Smooth muscle cell (in vitro differentiated cells): ENCODE results near the gene ALDH1L2. TPM values are rescaled to one million over a fixed set of nuclear protein-coding genes. Genes with fewer than 3 reads are reported as not detected.

Source experiments
- DNase-seq: peaks from one replicate; lab custom pipeline; 2025; ENCODE audit not compliant: unreplicated experiment; lab: John Stamatoyannopoulos, UW
- H2AFZ ChIP-seq: fragments of 200-600 bp; sonication (generic); 2 replicates; pipeline ENCODE4 v1.6.0; 2016; ENCODE audit warnings: antibody characterized with exemption, low read depth, mild to moderate bottlenecking
- H3F3A ChIP-seq: fragments of 200-600 bp; sonication (generic); 2 replicates; pipeline ENCODE4 v1.6.0; 2017; ENCODE audit warnings: antibody characterized with exemption, low read depth
- H3K27ac ChIP-seq: fragments of 200-600 bp; sonication (generic); 2 replicates; pipeline ENCODE4 v1.5.1; 2016; ENCODE audit warnings: low read depth, mild to moderate bottlenecking
- H3K27me3 ChIP-seq: fragments of 200-600 bp; sonication (generic); 2 replicates; pipeline ENCODE4 v1.6.1; 2016; ENCODE audit warnings: low read depth, mild to moderate bottlenecking
- H3K36me3 ChIP-seq: fragments of 200-600 bp; sonication (generic); 2 replicates; pipeline ENCODE4 v1.5.1; 2016; ENCODE audit warnings: low read depth
- H3K4me1 ChIP-seq: fragments of 200-600 bp; sonication (generic); 2 replicates; pipeline ENCODE4 v1.5.1; 2016; ENCODE audit warnings: low read depth
- H3K4me2 ChIP-seq: fragments of 200-600 bp; sonication (generic); 2 replicates; pipeline ENCODE4 v1.6.0; 2016; ENCODE audit warnings: mild to moderate bottlenecking
- H3K4me3 ChIP-seq: fragments of 200-600 bp; sonication (generic); 2 replicates; pipeline ENCODE4 v1.5.1; 2016; ENCODE audit warnings: mild to moderate bottlenecking
- H3K79me2 ChIP-seq: fragments of 200-600 bp; sonication (generic); 2 replicates; pipeline ENCODE4 v1.6.0; 2016; ENCODE audit warnings: low read depth, mild to moderate bottlenecking
- H3K9ac ChIP-seq: fragments of 200-600 bp; sonication (generic); 2 replicates; pipeline ENCODE4 v1.6.0; 2016; ENCODE audit warnings: low read depth
- H3K9me3 ChIP-seq: fragments of 200-600 bp; sonication (generic); replicated peaks from 2 replicates; pipeline ENCODE4 v1.5.1; 2016; ENCODE audit warnings: low read depth
- H4K20me1 ChIP-seq: fragments of 200-600 bp; sonication (generic); 2 replicates; pipeline ENCODE4 v1.6.0; 2016; ENCODE audit warnings: low read depth
- CTCF ChIP-seq: fragments of 200-600 bp; sonication (generic); IDR thresholded peaks from 2 replicates; pipeline ENCODE4 v1.5.1; 2017; ENCODE audit warnings: borderline replicate concordance, mild to moderate bottlenecking, antibody characterized with exemption; ENCODE audit not compliant: insufficient read depth, poor library complexity, severe bottlenecking
- WGBS: methylation state at CpG from one replicate; pipeline ENCODE4 v1.1.7; 2016; ENCODE audit warnings: low lambda C conversion rate; 5-methylcytosine and 5-hydroxymethylcytosine counted together
- polyA plus RNA-seq: library from polyadenylated mRNA; unstranded; fragments of >200 nt; fragmentation: Nextera tagmentation; extraction: Ambion mirVana; gene quantifications from 2 replicates; pipeline ENCODE4 v1.2.1, GENCODE V29; 2016
- total RNA-seq: library from RNA; depleted of rRNA; stranded (reverse); fragments of >200 nt; gene quantifications from 2 replicates; pipeline ENCODE4 v1.2.3, GENCODE V29; 2014

The ALDH1L2 gene
- total and polyA plus RNA-seq, 2 experiments from 2014 or later: 25.3 to 28.1 TPM

GRCh38 chr12:105033851-105034250 is 50.4 kb downstream of the ALDH1L2 start:
- H3K9ac ChIP-seq: no peak overlapping the region
- no peak for TF ChIP-seq CTCF
- DNase-seq: no peak
- H3F3A ChIP-seq: peaks cover 3% of the 10 kb centered on the region
- WGBS: 97% methylated on average over 2 of the region's 2 CpGs
- H3K9me3 ChIP-seq: no peaks in the 10 kb centered on the region
- H3K4me2 ChIP-seq: no peak overlapping the region
- H4K20me1 ChIP-seq: no peaks in the 10 kb centered on the region
- no peaks in the 10 kb centered on the region for H3K4me1 ChIP-seq
- H3K4me3 ChIP-seq: no peak overlapping the region
- H3K79me2 ChIP-seq: no peaks in the 10 kb centered on the region
- peaks cover 65% of the 10 kb centered on the region for H3K36me3 ChIP-seq
- no peak overlapping the region for H2AFZ ChIP-seq
- no peak overlapping the region for H3K27ac ChIP-seq
- H3K27me3 ChIP-seq: no peaks in the 10 kb centered on the region

GRCh38 chr12:105032703-105033357 is 51.4 kb downstream of the ALDH1L2 start:
- Histone ChIP-seq H3K9me3 (no peaks in the 10 kb centered on the region), H3K27me3 (no peaks in the 10 kb centered on the region), H3K4me1 (no peaks in the 10 kb centered on the region), H2AFZ (no peak overlapping the region), H3K79me2 (no peaks in the 10 kb centered on the region), H3K4me2 (no peak overlapping the region), H3F3A (peaks cover 3% of the 10 kb centered on the region), H3K36me3 (peaks cover 58% of the 10 kb centered on the region), H3K9ac (no peak overlapping the region), H3K27ac (no peak overlapping the region), H3K4me3 (no peak overlapping the region), H4K20me1 (no peaks in the 10 kb centered on the region)
- no peak for DNase-seq
- WGBS: 93% methylated on average over 4 of the region's 4 CpGs
- no peak for TF ChIP-seq CTCF

- Histone ChIP-seq H3K27me3 (no peaks in the 10 kb centered on the region), H3K9me3 (no peaks in the 10 kb centered on the region), H3K27ac (no peak overlapping the region), H3K4me3 (no peak overlapping the region), H3K36me3 (peaks cover 55% of the 10 kb centered on the region), H4K20me1 (no peaks in the 10 kb centered on the region), H3K4me2 (no peak overlapping the region), H3F3A (no peaks in the 10 kb centered on the region), H3K4me1 (no peaks in the 10 kb centered on the region), H3K79me2 (no peaks in the 10 kb centered on the region), H2AFZ (no peak overlapping the region), H3K9ac (no peak overlapping the region)
- no peak for DNase-seq
- TF ChIP-seq CTCF: no peak
- WGBS: over 99% methylated on average over 9 of the region's 9 CpGs
These were observed 53.1 kb downstream of the ALDH1L2 start for GRCh38 chr12:105030820-105031807.
